ENCODE data around the gene LARGE1.

Gene LARGE1

DNA sequence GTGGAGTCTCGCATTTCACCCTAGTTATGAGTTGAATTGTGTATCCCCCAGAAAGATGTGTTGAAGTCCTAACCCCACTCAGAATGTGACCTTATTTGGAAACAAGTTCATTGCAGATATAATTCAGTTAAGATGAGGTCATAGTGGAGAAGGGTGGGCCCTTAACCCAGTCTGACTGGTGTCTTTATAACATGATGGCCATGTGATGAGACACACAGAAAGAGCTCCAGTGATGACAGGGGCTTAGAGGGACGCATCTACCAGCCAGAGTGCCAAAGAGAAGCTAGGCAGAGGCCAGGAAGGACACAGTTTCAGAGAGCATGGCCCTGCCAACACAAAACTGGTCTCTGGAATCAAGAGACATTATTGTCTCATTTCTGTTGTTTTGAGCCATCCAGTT, 50.3 kb downstream of the LARGE1 start:
- TF ChIP-seq, protein P1, sequence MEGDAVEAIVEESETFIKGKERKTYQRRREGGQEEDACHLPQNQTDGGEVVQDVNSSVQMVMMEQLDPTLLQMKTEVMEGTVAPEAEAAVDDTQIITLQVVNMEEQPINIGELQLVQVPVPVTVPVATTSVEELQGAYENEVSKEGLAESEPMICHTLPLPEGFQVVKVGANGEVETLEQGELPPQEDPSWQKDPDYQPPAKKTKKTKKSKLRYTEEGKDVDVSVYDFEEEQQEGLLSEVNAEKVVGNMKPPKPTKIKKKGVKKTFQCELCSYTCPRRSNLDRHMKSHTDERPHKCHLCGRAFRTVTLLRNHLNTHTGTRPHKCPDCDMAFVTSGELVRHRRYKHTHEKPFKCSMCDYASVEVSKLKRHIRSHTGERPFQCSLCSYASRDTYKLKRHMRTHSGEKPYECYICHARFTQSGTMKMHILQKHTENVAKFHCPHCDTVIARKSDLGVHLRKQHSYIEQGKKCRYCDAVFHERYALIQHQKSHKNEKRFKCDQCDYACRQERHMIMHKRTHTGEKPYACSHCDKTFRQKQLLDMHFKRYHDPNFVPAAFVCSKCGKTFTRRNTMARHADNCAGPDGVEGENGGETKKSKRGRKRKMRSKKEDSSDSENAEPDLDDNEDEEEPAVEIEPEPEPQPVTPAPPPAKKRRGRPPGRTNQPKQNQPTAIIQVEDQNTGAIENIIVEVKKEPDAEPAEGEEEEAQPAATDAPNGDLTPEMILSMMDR (IDR thresholded peaks at IDR 0.05; ENCODE audit: insufficient read depth, low read depth, low read length, missing control alignments), result no peak
- no peak for DNase-seq (ENCODE audit: low read depth)
- no peak overlapping the region for H3K4me3 ChIP-seq (ENCODE audit: low read length)

DNA sequence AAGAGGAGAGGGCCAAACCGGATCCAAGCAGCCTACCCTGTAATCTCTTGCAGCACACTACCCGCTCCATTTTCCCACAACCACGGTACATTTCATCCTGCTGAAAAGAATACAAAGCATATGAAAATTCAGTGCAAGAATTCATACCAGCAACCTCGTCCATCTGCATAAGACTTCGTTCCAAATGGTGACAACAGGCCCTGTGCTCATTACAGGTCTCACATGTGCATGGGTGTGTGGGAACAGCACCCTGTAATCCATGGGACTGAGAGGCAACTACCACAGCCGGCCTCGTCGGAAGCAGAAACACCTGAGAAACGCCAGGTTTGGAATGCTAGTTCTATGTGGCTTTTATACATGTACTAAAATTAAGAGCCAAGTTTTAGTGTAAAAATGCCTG, 52.3 kb downstream of the LARGE1 start:
- no peak for DNase-seq (ENCODE audit: low read depth)
- TF ChIP-seq, protein P1 (IDR thresholded peaks at IDR 0.05; ENCODE audit: insufficient read depth, low read depth, low read length, missing control alignments), result no peak
- no peak overlapping the region for H3K4me3 ChIP-seq (ENCODE audit: low read length)

DNA sequence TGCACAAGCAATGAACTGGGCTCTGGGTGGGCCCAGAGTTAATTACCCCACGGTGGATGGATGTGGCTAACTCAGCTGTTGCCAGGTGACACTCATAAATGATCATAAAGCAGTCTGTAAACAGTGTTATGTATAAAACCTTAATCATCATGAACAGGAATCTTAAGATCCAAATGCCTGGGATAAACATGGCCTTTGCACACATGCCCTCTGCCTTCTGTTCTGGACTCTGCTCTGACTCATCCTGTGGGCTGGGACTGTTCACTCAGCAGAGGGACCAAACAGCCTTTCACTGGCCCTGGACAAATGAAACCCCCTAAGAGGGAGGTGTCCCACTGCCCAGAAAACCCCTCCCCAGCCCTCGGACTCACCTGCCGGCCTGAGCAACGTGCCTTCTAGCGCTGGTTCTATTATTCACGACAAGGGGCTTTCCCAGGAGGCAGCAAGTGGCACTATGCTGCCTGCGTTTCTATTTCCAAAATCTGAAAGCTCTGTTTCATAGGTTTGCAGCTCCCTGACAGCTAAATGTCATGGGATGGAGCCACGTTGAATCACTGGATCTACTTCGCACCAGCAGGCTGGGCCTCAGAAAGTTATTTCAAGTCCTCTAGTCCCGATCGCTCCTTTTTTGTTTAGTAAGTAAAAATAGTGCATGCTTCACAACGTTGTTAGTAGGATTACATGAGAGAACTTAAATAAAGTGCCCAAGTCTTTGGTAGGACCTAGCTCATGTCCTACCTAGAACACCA, 53.0 kb downstream of the LARGE1 start:
- DNase-seq (ENCODE audit: low read depth), result no peak
- H3K4me3 ChIP-seq (ENCODE audit: low read length), result no peak overlapping the region
- TF ChIP-seq, protein P1 (IDR thresholded peaks at IDR 0.05; ENCODE audit: insufficient read depth, low read depth, low read length, missing control alignments), result no peak

DNA sequence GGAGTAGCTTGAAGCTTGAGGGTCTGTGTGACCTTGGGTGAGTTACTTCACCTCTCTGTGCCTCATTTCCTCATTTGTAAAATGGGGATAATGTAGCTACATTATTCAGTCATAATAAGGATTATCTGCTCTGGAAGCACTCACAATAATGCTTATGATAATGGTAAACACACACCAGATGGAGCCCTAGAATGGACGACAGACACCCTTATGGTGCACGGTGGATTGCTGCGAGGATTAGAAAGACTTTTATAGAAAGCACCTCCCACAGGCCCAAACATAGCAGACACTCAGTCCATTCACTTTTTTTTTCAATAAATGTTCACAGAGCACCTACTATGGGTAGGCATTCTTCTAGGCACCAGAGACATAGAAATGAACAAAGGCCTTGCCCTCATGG, 53.8 kb downstream of the LARGE1 start:
- H3K4me3 ChIP-seq (ENCODE audit: low read length), result no peak overlapping the region
- DNase-seq (ENCODE audit: low read depth), result no peak
- TF ChIP-seq, protein P1 (IDR thresholded peaks at IDR 0.05; ENCODE audit: insufficient read depth, low read depth, low read length, missing control alignments), result no peak

DNA sequence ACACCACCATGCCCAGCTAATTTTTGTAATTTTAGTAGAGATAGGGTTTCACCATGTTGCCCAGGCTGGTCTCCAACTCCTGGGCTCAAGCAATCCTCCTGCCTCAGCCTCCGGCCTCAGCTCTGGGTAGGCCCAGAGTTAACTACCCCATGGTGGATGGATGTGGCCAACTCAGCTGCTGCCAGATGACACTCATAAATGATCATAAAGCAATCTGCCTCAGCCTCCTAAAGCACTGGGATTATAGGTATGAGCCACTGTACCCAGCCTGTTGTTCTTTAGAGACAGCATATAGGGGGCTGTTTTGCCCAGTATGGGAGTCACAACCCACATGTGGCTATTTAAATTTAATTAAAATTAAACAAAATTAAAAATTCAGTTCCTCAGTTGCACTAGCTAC, 54.3 kb downstream of the LARGE1 start:
- no peak overlapping the region for H3K4me3 ChIP-seq (ENCODE audit: low read length)
- no peak for DNase-seq (ENCODE audit: low read depth)
- TF ChIP-seq, protein P1 (IDR thresholded peaks at IDR 0.05; ENCODE audit: insufficient read depth, low read depth, low read length, missing control alignments), result no peak

DNA sequence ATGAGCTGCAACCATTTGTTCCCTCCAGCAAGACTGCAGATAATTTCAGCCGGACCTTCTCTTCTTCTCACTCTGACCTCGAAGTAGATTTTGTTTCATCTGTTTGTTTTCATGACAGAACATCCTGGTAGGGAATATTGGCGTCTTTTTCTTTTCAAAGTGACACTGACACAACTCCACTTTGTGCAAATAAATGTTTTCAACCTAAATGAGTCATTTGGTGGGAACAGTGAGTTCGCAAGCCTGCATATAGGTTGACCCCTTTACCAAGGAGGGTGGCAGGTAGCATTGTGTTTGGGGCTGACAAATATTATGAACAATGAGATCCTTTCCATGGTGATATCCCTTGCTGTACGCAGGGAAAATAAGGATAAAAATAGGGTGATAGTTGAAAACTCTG, 55.0 kb downstream of the LARGE1 start:
- H3K4me3 ChIP-seq (ENCODE audit: low read length), result no peak overlapping the region
- DNase-seq (ENCODE audit: low read depth), result no peak
- TF ChIP-seq, protein P1 (IDR thresholded peaks at IDR 0.05; ENCODE audit: insufficient read depth, low read depth, low read length, missing control alignments), result no peak

DNA sequence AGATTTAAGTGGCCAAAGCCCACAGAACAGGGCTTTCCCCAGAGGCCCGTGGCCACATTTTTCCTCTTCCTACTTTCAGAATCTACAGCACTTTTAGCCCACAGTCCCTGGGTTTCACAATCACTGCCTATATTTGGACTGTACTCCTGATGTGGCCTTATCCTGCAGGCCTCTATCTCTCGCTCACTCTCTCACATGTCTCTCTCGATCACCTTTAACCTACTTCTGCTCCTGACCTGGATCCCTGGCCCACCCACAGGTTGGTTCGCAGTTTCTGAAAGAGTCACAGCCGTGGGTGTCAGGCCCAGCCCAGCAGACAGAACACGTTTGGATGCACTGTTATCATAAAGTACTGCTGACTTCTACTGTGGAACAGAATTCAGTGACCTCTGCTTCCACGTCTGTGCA, 55.5 kb downstream of the LARGE1 start:
- no peak for DNase-seq (ENCODE audit: low read depth)
- TF ChIP-seq, protein P1 (IDR thresholded peaks at IDR 0.05; ENCODE audit: insufficient read depth, low read depth, low read length, missing control alignments), result no peak
- H3K4me3 ChIP-seq (ENCODE audit: low read length), result no peak overlapping the region

Data from epithelial cell of esophagus (primary cell).